Tibial nerve (tissue), 3 donors: ENCODE measurements around the gene DUSP9.

Experiments
- CTCF ChIP-seq, 5 experiments: fragments of 200-600 bp in 3 of 5; fragments of 450-650 bp in 2 of 5; sonication (generic) in 3 of 5; IDR thresholded peaks; one replicate each; pipeline ENCODE4 v1.5.1; 2016 to 2019; ENCODE audit warnings: antibody characterized with exemption in 5 of 5, mild to moderate bottlenecking in 3 of 5, moderate library complexity in 2 of 5
- POLR2A ChIP-seq, 2 donors: fragments of 450-650 bp; IDR thresholded peaks; one replicate each; pipeline ENCODE4 v1.6.1; 2017; ENCODE audit warnings: antibody characterized with exemption in 2 of 2, mild to moderate bottlenecking in 2 of 2, moderate library complexity in 2 of 2

- TF ChIP-seq CTCF (IDR thresholded peaks at IDR 0.05): no peak
- no peak for TF ChIP-seq POLR2A (IDR thresholded peaks at IDR 0.05)
Observed at GRCh38 chrX:153625271-153626024, 21.6 kb upstream of the DUSP9 start.
